ENCODE results near the gene C20orf96.
"Not testable (repeated sequence)": the region's sequence is repeated elsewhere in the genome, so short reads cannot be mapped to it uniquely, and the experiment has no call there.

Gene C20orf96

GRCh38 chr20:284172-284571 is 6.4 kb downstream of the C20orf96 start:
- DNase-seq (ENCODE audit: low read depth in 4 of 4, low spot score in 1 of 4), result no peak

GRCh38 chr20:278607-279571 is 11.7 kb downstream of the C20orf96 start:
- no peak for DNase-seq (ENCODE audit: low read depth in 4 of 4, low spot score in 1 of 4)

GRCh38 chr20:278181-278580 is 12.4 kb downstream of the C20orf96 start:
- no peak for DNase-seq (ENCODE audit: low read depth in 4 of 4, low spot score in 1 of 4)

- no peak for DNase-seq (ENCODE audit: low read depth in 4 of 4, low spot score in 1 of 4)
Measured at GRCh38 chr20:277496-277781, 13.1 kb downstream of the C20orf96 start.

- DNase-seq (ENCODE audit: low read depth in 4 of 4, low spot score in 1 of 4), result no peak
Measured at GRCh38 chr20:276620-277495, 13.7 kb downstream of the C20orf96 start.

GRCh38 chr20:275791-276190 is 14.8 kb downstream of the C20orf96 start:
- no peak for DNase-seq (ENCODE audit: low read depth in 4 of 4, low spot score in 1 of 4)

GRCh38 chr20:273884-274283 is 16.7 kb downstream of the C20orf96 start:
- DNase-seq (ENCODE audit: low read depth in 4 of 4, low spot score in 1 of 4), result no peak

GRCh38 chr20:272718-273117 is 17.8 kb downstream of the C20orf96 start:
- no peak for DNase-seq (ENCODE audit: low read depth in 4 of 4, low spot score in 1 of 4)

- DNase-seq (ENCODE audit: low read depth in 4 of 4, low spot score in 1 of 4), result no peak
Measured at GRCh38 chr20:271528-271927, 19.0 kb downstream of the C20orf96 start.

GRCh38 chr20:271069-271468 is 19.5 kb downstream of the C20orf96 start:
- DNase-seq (ENCODE audit: low read depth in 4 of 4, low spot score in 1 of 4), result no peak

- DNase-seq (ENCODE audit: low read depth in 4 of 4, low spot score in 1 of 4), result no peak
Measured at GRCh38 chr20:270517-270916, 20.0 kb downstream of the C20orf96 start.

GRCh38 chr20:266596-267562 is 23.7 kb downstream of the C20orf96 start:
- peak; percentile 82 to 96 (median 86) for DNase-seq (ENCODE audit: low read depth in 4 of 4, low spot score in 1 of 4)

GRCh38 chr20:263701-264100 is 26.8 kb downstream of the C20orf96 start:
- DNase-seq (ENCODE audit: low read depth in 4 of 4, low spot score in 1 of 4), result no peak

GRCh38 chr20:259981-260380 is 30.6 kb downstream of the C20orf96 start:
- DNase-seq (ENCODE audit: low read depth in 4 of 4, low spot score in 1 of 4), result no peak

- no peak for DNase-seq (ENCODE audit: low read depth in 4 of 4, low spot score in 1 of 4)
Measured at GRCh38 chr20:258963-259362, 31.6 kb downstream of the C20orf96 start.

GRCh38 chr20:258269-258858 is 32.2 kb downstream of the C20orf96 start:
- DNase-seq (ENCODE audit: low read depth in 4 of 4, low spot score in 1 of 4), result no peak

- no peak for DNase-seq (ENCODE audit: low read depth in 4 of 4, low spot score in 1 of 4)
Measured at GRCh38 chr20:257419-257818, 33.1 kb downstream of the C20orf96 start, which contains the start of gene DEFB132. Gene DEFB132, plus strand, starts transcription at chr20:257724. Its CDS starts 55 bp downstream, at chr20:257779.

GRCh38 chr20:253447-253846 is 37.1 kb downstream of the C20orf96 start:
- not testable (repeated sequence) for DNase-seq (ENCODE audit: low read depth in 4 of 4, low spot score in 1 of 4)

- no peak for DNase-seq (ENCODE audit: low read depth in 4 of 4, low spot score in 1 of 4)
Measured at GRCh38 chr20:252801-253200, 37.7 kb downstream of the C20orf96 start.

- DNase-seq (ENCODE audit: low read depth in 4 of 4, low spot score in 1 of 4), result no peak
Measured at GRCh38 chr20:251354-251753, 39.2 kb downstream of the C20orf96 start.
